Esophagus squamous epithelium (tissue), 4 donors: Measurements from ENCODE around the gene FBLIM1.

Experiments
- POLR2A ChIP-seq, 4 donors: fragments of 450-650 bp; IDR thresholded peaks; one replicate each; pipeline ENCODE4 v1.6.1; 2017; ENCODE audit warnings: antibody characterized with exemption in 4 of 4, mild to moderate bottlenecking in 4 of 4, moderate library complexity in 3 of 4
- TF ChIP-seq, protein P1 (sequence below), 6 experiments: fragments of 450-650 bp in 4 of 6; fragments of 200-600 bp in 2 of 6; sonication (generic) in 2 of 6; IDR thresholded peaks; one replicate each; pipeline ENCODE4 v1.5.1; 2016 to 2019; ENCODE audit warnings: antibody characterized with exemption in 6 of 6, mild to moderate bottlenecking in 4 of 6, moderate library complexity in 4 of 6

DNA sequence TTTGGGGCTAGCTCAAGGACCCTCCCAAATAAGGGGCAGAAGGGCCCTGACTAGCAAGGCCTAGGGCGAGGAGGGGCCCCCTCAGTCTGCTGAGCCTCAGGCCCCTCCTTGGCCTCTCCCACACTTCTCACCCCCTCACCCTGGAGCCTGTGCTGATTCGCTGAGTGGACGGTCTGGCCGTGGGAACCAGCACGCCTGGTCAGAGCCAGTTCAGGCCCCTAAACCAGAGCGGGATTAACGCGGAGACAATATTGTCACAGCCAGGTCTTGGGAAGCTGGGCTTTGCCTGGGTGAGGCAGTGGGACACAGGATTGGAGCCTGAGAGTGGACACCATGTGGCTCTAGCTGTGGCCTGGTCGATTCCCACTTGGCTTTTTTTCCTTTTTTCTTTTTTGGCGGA is 4.8 kb upstream of the FBLIM1 start:
- TF ChIP-seq, protein P1, sequence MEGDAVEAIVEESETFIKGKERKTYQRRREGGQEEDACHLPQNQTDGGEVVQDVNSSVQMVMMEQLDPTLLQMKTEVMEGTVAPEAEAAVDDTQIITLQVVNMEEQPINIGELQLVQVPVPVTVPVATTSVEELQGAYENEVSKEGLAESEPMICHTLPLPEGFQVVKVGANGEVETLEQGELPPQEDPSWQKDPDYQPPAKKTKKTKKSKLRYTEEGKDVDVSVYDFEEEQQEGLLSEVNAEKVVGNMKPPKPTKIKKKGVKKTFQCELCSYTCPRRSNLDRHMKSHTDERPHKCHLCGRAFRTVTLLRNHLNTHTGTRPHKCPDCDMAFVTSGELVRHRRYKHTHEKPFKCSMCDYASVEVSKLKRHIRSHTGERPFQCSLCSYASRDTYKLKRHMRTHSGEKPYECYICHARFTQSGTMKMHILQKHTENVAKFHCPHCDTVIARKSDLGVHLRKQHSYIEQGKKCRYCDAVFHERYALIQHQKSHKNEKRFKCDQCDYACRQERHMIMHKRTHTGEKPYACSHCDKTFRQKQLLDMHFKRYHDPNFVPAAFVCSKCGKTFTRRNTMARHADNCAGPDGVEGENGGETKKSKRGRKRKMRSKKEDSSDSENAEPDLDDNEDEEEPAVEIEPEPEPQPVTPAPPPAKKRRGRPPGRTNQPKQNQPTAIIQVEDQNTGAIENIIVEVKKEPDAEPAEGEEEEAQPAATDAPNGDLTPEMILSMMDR (IDR thresholded peaks at IDR 0.05) = no peak
- TF ChIP-seq POLR2A (IDR thresholded peaks at IDR 0.05) = no peak
